ENCODE data around the gene STAP1.

The STAP1 gene

GRCh38 chr4:67556436-67556835 lies 2.1 kb upstream of the STAP1 start:
- no peak for DNase-seq

GRCh38 chr4:67565284-67565683 lies 6.8 kb downstream of the STAP1 start:
- no peak for DNase-seq

- DNase-seq, result no peak
Observed at GRCh38 chr4:67566335-67566734, 7.8 kb downstream of the STAP1 start.

DNA sequence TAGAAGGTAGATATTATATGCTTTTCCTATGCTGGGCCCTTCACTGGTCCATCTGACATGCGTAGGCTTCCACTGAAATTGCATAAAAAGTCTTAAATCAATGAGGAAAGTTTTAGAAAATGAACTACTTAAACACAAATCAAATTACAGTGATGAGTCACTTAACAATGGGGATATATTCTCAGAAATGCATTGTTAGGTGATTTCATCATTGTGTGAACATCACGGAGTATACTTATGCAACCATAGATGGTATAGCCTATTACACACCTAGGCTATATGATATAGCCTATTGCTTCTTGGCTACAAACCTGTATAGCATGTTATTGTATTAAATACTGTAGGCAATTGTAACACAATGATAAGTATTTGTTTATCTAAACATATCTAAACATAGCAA lies 10.3 kb downstream of the STAP1 start:
- DNase-seq, result no peak

DNA sequence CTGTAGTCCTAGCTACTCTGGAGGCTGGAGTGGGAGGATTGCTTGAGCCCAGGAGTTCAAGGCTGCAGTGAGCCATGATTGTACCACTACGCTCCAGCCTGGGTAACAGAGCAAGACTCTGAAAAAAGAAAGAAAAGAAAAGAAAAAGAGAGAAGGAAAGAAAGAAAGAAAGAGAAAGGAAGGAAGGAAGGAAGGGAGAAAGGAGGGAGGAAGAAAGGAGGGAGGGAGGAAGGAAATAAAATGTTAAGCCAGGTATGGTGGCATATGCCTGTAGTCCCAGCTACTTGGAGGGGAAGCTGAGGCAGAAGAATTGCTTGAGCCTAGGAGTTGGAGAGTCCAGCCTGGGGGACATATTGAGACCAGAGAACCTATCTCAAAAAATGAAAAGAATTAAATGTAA lies 12.0 kb downstream of the STAP1 start:
- no peak for DNase-seq

- no peak for DNase-seq
Observed at GRCh38 chr4:67571975-67572374, 13.4 kb downstream of the STAP1 start.

- DNase-seq, result no peak
Observed at GRCh38 chr4:67573193-67573592, 14.7 kb downstream of the STAP1 start.

- DNase-seq, result no peak
Observed at GRCh38 chr4:67575232-67576058, 16.9 kb downstream of the STAP1 start.

DNA sequence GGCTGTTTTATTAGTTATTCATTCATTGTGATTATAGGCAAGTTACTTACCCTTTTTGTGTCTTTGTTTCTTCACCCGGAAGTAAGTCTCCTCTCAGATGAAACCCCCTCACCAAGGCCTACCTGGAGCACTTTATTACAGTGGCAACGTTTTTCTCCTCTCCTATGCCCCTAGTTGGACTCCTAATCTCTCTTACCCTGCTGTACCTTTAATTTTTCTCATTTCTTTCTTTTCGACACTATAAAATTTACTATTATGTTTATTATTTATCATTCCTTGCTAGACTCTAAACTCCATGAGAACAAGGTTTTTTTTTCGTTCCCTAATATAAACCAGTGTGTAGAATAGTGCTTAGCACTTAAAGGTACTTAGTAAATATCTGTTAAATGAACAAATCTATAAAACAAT lies 17.5 kb downstream of the STAP1 start:
- DNase-seq, result no peak

GRCh38 chr4:67576538-67576937 lies 18.0 kb downstream of the STAP1 start:
- no peak for DNase-seq

DNA sequence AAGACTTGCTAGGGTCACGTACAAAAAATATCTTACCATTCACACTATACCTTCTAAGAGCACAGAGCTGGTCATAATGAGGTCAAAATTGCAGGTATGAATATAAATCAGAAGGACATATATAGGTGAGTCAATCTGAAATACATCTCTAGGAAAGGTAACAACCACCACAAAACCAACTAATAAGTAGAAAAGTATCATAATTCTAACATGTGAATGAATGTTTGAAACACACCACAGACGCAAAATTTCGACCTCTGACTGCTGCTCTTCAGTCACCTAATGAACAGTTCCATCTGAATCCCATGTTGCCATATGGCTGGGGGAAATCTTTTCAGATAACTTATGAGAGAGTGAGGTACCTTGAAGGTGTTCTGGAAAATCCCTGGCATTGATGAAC lies 22.1 kb downstream of the STAP1 start:
- DNase-seq, result no peak

DNA sequence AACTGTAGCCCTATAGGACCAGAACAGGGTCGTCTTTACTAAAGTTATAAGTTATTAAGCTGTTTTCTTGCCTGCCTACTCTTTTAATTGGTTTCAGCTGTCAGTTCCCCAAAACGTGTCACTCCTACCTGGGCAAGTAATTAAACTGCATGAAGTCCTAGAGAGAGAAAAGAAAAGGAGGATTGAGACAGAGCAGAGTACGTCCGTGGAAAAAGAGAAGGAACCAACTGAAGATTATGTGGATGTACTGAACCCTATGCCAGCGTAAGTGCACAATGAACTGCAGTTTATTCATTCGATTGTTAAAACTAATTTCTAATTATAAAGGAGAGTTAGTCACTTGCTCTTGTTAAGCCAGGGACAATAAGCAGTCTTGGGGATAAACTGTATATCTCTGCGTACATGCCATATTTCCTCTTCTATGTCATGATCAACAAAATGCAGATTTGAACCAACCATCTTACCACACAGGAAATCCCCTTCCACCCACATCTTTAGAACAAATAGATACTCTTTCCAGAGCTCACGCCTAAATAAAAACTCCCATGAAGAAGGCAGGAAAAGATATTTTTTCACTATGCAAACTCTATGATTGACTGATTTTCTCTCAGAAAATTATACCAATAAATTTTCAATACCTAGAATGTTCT lies 22.8 kb downstream of the STAP1 start:
- DNase-seq, result no peak

DNA sequence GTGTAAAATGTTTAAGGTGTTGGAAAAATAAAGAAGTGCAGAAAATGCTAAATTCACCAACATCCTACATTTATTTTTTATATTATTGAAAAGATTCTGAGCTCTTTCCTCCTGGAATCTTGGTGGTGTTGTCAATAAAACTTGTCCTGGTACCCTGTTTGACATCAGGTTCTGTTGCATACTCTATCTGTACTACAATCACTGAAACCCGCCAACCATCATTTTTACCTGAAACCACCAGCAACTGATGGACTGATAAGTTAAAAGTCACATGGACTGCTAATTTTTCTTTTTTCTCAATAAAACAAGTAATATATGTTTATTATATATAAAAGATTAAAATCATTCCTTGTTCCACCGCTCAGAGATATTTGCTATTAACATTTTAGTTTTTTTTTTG lies 23.4 kb downstream of the STAP1 start:
- no peak for DNase-seq

DNA sequence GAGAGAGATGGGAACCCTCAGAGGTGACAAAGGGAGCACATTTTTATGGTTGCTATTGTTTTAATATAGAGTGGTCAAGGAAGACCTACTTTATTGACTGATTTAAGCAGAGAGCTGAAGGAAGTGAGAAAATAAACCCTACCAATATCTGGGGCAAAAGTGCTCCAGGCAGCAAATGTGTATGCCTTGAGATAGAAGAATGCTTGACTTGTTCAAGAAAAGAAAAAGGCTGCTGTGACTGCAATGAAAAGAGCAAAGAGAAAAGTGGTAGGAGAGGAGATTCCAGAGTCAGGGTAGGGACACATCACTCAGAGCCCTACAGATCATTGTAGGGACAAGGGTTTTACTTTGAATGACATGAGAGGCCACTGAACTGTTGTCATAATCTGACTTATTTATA lies 26.0 kb downstream of the STAP1 start:
- DNase-seq, result no peak

GRCh38 chr4:67587156-67587555 lies 28.6 kb downstream of the STAP1 start:
- DNase-seq, result no peak

DNA sequence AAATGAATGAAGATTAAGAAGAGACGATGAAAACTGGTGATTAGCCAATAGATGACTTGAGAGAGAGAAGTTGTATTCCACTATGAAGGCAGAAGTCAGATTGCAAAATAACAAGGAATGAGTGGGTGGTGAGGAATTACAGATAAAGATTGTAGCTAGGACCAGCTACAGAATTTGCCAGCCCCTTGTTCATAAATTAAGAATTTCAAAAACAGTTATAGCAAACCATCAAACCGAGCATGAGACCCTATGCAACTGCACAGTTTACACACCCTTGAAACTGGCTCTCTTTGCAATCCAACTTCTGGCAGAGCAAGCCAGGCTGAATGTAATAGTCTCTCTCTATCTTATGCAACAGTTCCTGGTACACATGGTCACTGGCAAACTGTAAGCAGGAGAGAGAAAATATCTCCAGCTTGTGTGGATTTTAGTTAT lies 35.2 kb downstream of the STAP1 start:
- peak in 1 of 2 donors; percentile 34 for DNase-seq

GRCh38 chr4:67603310-67604028 lies 44.9 kb downstream of the STAP1 start:
- no peak for DNase-seq

GRCh38 chr4:67604029-67604381 lies 45.5 kb downstream of the STAP1 start:
- DNase-seq, result no peak

DNA sequence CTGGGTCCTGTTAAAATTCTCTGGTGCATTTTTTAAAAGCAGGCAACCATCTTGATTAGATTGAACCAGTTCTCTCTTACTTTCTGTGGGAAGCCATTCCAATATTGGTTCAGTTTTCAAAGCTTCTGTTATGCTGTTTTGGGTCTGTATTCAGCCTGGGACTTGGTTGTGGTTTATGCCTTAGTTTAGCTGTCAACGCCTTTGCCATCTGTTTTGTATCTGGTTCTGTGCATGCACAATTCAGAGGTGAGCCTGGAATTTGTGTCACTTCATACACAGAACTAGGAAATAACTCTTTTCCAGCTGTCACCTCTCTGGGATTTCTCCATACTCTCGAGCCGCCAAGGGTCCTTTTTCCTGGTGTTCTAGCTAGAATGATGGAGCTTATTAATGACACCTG lies 46.2 kb downstream of the STAP1 start:
- DNase-seq, result no peak

GRCh38 chr4:67608027-67608426 lies 49.5 kb downstream of the STAP1 start:
- DNase-seq, result no peak

DNA sequence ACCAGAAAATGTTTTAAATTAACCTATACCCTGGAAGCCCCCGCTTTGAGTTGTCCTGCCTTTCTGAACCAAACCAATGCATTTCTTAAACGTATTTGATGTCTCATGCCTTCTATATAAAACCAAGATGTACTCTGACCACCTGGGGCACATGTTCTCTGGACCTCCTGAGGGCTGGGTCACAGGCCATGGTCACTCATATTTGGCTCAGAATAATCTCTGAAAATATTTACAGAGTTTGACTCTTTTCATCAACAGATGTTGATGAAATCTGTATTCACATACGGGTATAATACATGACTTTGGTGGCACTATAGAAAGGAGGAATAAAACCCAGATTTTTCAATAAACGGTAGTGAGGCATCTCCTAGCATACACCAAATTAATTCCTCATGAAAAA lies 55.7 kb downstream of the STAP1 start:
- DNase-seq, result no peak

- DNase-seq, result no peak
Observed at GRCh38 chr4:67615119-67615518, 56.6 kb downstream of the STAP1 start.

DNA sequence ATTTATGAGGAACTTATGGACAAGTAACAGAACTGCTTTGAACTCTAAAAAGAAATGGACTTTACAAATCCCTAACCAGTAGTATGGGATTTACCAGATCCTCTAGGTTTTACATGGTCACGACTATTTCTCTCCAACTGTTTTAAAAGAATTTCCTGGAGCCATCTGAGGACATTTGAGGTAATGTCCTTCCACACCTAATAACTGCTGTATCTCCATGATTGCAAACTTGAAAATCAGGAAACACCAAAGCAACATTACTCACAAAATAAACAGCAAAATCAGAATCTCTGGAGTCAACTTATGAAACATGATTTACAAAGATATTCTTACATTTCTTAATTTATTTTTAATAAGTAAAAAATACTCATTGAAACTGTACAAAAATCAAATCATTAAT lies 58.0 kb downstream of the STAP1 start:
- DNase-seq, result no peak

GRCh38 chr4:67624939-67625338 lies 66.4 kb downstream of the STAP1 start:
- peak; percentile 5 for DNase-seq

All from hippocampal formation (tissue), 2 donors.